GM21717 (cell line): ENCODE data around the gene GIPC1.

Experiments
- ATAC-seq: cut with Tn5 transposase; IDR thresholded peaks from one replicate; pipeline ENCODE4 v1.9.1; 2021; ENCODE audit warnings: mild to moderate bottlenecking, moderate library complexity; ENCODE audit not compliant: unreplicated experiment

The GIPC1 gene

GRCh38 chr19:14495672-14496028, 277 bp downstream of the GIPC1 start:
- ATAC-seq, result no peak

GRCh38 chr19:14494910-14495671, 836 bp downstream of the GIPC1 start:
- no peak for ATAC-seq

GRCh38 chr19:14494411-14494810, 1.5 kb downstream of the GIPC1 start:
- ATAC-seq, result no peak

DNA sequence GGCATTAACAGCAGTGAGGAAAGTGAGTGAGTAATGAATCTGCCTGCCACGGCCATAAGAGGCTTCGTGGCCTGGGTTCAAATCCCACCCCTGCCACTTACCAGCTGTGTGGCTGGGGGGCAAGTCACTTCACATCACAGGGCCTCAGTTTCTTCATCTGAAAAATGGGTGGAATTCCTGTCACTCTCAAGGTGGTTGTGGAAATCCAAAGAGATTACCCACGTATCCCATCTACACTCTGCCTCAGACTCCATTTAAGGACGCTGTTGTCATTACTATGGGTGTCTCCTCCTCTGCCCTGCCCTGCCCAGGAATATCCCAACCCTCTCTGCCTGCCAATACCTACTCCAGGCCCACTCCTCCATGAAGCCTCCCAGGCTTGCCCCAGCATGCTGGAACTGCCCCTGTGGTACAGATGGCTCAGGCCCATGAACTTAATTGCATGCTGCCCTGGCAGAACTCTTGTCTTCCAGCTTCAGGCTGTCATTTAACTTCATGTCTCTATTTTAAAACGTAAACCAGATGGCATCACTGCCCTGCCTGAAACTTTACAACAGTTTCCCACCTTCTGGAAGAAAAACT, 3.1 kb downstream of the GIPC1 start:
- ATAC-seq, result no peak

DNA sequence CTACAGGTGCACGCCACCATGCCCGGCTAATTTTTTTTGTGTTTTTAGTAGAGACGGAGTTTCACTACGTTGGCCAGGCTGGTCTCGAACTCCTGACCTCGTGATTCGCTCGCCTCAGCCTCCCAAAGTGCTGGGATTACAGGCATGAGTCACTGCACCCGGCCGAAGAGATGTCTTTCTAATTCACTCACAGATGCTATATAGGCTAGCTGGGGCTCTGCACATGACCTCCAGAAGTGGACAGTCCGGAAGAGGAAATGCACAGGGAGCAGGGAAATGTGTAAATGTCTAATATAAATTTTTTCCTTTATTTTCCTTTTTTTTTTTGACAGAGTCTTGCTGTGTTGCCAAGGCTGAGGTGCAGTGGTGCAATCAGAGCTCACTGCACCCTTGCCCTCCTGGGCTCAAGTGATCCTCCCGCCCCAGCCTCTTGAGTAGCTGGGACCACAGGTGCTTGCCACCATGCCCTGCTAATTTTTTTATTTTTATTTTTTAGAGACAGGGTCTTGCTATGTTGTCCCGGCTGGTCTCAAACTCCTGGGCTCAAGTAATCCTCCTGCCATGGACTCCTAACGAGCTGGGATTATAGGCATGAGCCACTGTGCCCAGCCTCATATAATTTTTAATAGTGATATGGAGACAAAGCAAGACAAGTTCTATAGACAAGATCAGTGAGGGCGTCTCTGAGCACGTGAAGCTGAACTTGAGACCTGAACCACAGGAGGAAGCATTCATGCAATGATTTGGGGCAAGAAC, 8.4 kb downstream of the GIPC1 start:
- ATAC-seq, result no peak

GRCh38 chr19:14482172-14482941, 13.6 kb downstream of the GIPC1 start:
- ATAC-seq, result no peak

DNA sequence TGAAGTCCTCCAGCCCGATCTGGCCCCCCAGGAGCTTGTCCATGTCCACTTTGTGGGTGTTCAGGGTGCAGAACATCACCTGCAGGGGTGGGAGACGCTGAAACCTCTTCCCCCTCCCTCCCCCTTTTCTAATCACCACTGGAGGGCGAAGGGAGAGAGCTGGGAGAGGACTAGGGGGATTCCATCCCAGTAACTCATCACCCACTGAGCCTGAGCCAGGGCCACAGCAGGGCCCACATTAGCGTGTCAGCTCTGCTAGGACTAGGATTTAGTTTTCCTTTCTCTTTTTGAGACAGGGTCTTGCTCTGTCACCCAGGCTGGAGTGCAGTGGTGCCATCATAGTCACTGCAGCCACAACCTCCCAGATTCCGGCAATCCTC, 15.2 kb downstream of the GIPC1 start:
- no peak for ATAC-seq

- ATAC-seq, result no peak
Measured at GRCh38 chr19:14479975-14480699, 15.8 kb downstream of the GIPC1 start.

DNA sequence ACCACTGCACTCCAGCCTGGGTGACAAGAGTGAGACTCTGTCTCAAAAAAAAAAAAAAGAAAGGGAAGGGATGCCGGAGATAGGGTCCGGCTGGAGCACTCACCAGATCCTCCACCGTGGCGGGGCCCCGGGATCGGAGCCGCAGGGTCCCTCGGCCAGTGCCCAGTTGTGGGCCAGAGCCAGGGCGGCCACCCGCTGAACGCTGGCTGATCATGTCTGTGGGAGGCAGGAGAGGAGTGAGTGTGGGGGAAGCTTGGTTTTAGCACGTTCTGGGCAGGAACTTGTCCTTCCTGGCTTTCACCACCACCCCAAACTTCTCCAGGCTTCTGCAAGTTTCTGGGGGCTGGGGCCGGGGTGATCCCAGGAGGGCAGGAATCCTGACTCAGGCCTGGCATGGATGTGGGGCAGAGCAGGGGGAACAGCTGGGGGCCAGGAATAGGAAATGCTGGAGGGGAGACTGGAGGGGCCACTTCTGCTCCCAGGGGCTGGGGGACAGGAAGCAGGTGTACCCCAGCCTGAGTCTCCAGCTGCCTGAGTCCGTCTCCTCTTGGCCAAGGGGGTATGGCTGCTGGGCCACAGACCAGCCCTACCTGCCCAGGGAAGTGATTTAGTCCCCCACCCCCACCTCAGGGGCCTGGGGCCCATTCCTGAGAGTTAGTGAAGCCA, 16.5 kb downstream of the GIPC1 start:
- ATAC-seq, result no peak

- ATAC-seq, result no peak
Measured at GRCh38 chr19:14478113-14478545, 17.8 kb downstream of the GIPC1 start.

- ATAC-seq, result no peak
Measured at GRCh38 chr19:14477418-14478112, 18.4 kb downstream of the GIPC1 start.

DNA sequence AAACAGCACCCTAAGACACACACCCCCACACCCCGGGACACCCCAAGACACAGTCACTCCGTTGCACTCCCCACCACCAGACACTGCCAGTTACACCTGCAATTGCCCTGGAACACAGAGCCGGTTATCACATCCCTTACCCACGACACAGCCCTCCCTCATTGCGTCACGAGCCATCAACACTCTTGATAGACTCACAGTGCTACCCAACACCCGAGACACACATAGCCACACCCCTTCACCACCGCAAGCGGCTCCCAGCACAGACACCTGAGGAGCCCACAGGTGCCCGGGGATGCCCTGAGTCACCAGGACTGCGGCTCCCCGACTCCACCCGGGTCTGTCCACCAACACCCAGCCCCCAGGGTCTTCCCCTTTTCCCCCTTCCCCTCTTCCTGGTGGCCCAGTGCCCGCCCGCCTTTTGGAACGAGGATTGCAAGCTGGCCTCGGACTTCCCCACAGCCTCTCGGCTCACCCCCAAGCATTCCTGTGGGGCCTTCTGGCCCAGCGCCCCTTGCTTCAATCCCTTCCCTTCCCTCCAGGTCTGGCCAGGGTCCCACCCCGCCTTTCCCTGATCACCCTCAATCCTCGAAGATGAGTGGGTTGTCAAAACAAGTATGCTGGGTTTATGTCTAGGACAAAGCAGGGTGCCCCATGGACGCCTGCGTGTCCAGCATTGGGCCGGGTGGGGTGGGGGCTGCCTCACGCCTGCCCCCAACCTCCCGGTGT, 19.1 kb downstream of the GIPC1 start:
- ATAC-seq, result no peak

DNA sequence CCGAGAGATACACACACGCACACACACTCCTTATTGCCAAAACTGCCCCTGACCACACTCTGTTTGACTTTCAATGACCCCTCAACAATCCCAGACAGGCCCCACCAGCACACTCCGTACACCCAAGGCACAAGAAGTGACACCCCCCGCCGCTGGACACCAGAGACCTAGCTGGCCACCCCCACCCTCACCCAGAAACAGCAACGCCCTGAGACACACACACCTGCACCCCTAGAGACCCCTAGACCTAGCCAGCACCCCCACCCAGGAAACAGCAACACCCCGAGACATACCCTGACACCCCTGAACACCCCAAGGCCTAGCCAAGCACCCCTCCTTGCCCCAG, 19.6 kb downstream of the GIPC1 start:
- no peak for ATAC-seq

DNA sequence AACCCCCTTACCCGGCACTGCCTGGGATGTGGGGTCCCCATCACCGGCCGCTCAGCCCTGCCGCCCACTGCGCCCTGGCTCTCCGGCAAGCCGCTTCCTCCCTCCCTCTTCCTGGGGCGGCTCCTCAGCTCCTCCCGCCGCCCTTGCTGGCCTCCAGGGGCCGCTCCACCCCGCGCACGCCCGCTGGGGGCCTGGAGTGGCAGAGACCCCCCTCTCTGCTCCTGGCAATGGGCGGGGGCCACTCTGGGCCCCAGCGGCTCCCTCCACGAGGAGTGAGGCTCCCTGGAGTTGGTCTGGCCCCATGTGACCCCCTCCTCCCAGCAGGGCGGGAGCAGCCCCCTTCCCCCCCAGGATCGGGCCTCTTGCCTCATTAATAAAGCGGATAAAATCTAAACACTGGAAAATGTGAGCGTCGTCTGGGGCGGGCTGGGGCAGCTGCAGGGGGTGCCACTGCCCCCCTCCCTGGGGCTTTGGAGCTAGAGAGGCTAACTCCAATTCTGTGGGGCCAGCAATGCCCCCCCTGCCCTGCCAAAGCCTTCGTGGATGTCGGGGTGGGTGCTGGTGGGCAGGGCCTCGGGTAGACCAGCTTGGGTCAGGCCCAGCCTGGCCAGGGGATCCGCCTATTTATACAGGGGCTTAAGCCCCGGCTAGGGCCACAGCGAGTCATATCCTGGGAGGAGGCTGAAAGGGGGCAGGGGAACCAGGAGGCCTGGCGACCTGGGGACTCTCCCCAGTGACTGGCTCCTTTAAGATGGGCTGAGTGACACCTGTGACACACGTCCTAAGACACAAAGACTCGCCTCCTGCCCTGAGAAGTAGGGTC, 20.5 kb downstream of the GIPC1 start, which contains the start of gene PTGER1:
TSS of gene PTGER1 (minus strand) at position 104 of the 823 bp plus-strand sequence. CDS start 1,034 bp downstream, outside the sequence.
- no peak for ATAC-seq

DNA sequence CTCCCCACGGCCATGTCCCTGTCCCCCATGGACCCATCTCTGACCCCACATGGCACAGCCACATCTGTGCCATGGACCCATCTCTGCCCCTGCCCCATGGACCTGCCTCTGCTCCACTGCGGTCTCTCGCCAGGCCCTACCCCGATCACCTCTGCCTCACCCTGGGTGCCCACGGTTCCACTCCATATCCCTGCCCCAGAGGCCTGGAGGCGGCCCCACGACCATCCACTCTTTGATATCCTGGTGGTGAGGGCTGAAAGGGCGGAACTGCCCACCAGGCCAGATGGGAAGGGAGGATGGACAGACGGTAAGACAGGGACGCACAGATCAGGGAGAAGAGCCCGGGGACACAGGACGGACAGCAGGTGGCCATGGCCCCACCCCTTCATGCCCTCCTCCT, 21.1 kb downstream of the GIPC1 start:
- no peak for ATAC-seq

- ATAC-seq, result no peak
Measured at GRCh38 chr19:14473978-14474578, 21.8 kb downstream of the GIPC1 start.
